ENCODE measurements around the gene USP1.

USP1 gene

GRCh38 chr1:62426794-62427193, 10.1 kb upstream of the USP1 start:
- no peak for DNase-seq

- no peak for DNase-seq
Observed at GRCh38 chr1:62428351-62428750, 8.5 kb upstream of the USP1 start.

- DNase-seq = no peak
Observed at GRCh38 chr1:62429581-62429980, 7.3 kb upstream of the USP1 start.

GRCh38 chr1:62433861-62434617, 2.8 kb upstream of the USP1 start:
- no peak for DNase-seq

- no peak for DNase-seq
Observed at GRCh38 chr1:62434618-62435001, 2.2 kb upstream of the USP1 start.

GRCh38 chr1:62435231-62436038, 1.4 kb upstream of the USP1 start:
- DNase-seq = no peak

GRCh38 chr1:62436039-62436465, 797 bp upstream of the USP1 start:
- DNase-seq = no peak

- peak; percentile 1 for DNase-seq
Observed at GRCh38 chr1:62437273-62437940, 558 bp downstream of the USP1 start.

- peak; percentile 2 for DNase-seq
Observed at GRCh38 chr1:62438163-62438562, 1.3 kb downstream of the USP1 start.

- DNase-seq = no peak
Observed at GRCh38 chr1:62439652-62440371, 3.0 kb downstream of the USP1 start.

GRCh38 chr1:62444701-62445100, 7.9 kb downstream of the USP1 start:
- no peak for DNase-seq

GRCh38 chr1:62448221-62448933, 11.5 kb downstream of the USP1 start:
- no peak for DNase-seq

GRCh38 chr1:62450301-62450700, 13.5 kb downstream of the USP1 start:
- DNase-seq = no peak

- no peak for DNase-seq
Observed at GRCh38 chr1:62452951-62453350, 16.1 kb downstream of the USP1 start.

- no peak for DNase-seq
Observed at GRCh38 chr1:62457955-62458354, 21.1 kb downstream of the USP1 start.

GRCh38 chr1:62462370-62462769, 25.5 kb downstream of the USP1 start:
- DNase-seq = no peak

GRCh38 chr1:62467092-62467491, 30.2 kb downstream of the USP1 start:
- peak; percentile 0 for DNase-seq

GRCh38 chr1:62476525-62477219, 39.8 kb downstream of the USP1 start:
- no peak for DNase-seq

- DNase-seq = no peak
Observed at GRCh38 chr1:62481681-62482080, 44.8 kb downstream of the USP1 start.

- no peak for DNase-seq
Observed at GRCh38 chr1:62484824-62485468, 48.1 kb downstream of the USP1 start.

- DNase-seq = no peak
Observed at GRCh38 chr1:62487956-62488355, 51.1 kb downstream of the USP1 start.

Data from DMS79 (cell line).